ENCODE measurements around the gene DLX4. TPM values are rescaled to one million over a fixed set of nuclear protein-coding genes. Genes with fewer than 3 reads are reported as not detected.

Gene DLX4
- polyA plus RNA-seq, 1 donor, result 3.9 TPM

- Histone ChIP-seq H3K4me1 (ENCODE audit: control insufficient read depth, insufficient read depth, low read length) (peaks cover 27% of the 10 kb centered on the region), H3K27me3 (ENCODE audit: control insufficient read depth, insufficient read depth, low read length) (peaks cover 3% of the 10 kb centered on the region), H3K27ac (ENCODE audit: low read length) (no peak overlapping the region), H3K4me3 (ENCODE audit: low read length) (no peak overlapping the region), H3K36me3 (ENCODE audit: control insufficient read depth, insufficient read depth, low read length) (no peaks in the 10 kb centered on the region), H3K9me3 (ENCODE audit: control insufficient read depth, low read depth, low read length) (no peaks in the 10 kb centered on the region)
- WGBS (ENCODE audit: insufficient coverage, low lambda C conversion rate), result no CpG with 5 or more reads among the region's 8 CpGs
- no peak for DNase-seq
Observed at GRCh38 chr17:49930880-49931279, 38.1 kb upstream of the DLX4 start.

DNA sequence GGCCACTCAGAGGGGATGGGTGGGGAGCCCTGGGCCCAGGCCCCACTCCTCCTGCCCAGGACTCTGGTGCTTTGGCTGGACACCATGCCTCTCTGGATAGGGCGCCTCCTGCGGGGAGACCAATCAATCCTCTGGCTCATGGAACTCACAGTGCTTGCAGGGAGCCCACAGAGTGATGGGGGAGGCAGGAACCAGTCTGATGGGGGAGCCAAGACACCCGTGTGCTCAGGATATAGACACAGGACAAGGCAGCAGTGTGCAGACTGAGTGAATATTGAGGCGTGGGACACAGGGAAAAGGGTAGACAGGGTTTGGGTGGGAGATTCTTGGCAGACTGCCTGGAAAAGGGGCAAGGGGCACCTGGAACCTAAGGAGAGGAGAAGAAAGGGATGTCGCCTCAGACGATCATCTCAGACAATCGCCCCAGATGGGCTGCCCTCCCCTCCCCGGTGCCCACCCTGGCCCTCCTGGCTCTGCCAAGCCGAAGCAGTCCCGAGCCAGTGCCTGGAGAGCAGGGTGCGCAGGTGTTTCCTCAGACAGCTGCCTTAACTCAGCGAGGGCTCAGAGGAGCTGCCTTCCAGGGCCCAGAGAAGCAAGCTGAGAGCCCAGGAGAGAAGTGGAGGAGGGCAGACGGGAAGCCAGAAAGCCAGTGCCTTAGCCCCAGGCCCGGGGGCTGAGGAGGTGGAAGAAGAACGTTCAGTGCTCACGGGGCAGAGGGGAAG, 37.4 kb upstream of the DLX4 start:
- no peak overlapping the region for H3K4me3 ChIP-seq (ENCODE audit: low read length)
- H3K36me3 ChIP-seq (ENCODE audit: control insufficient read depth, insufficient read depth, low read length), result no peaks in the 10 kb centered on the region
- DNase-seq, result no peak
- peaks cover 3% of the 10 kb centered on the region for H3K27me3 ChIP-seq (ENCODE audit: control insufficient read depth, insufficient read depth, low read length)
- H3K4me1 ChIP-seq (ENCODE audit: control insufficient read depth, insufficient read depth, low read length), result peaks cover 27% of the 10 kb centered on the region
- no peaks in the 10 kb centered on the region for H3K9me3 ChIP-seq (ENCODE audit: control insufficient read depth, low read depth, low read length)
- H3K27ac ChIP-seq (ENCODE audit: low read length), result no peak overlapping the region
- WGBS (ENCODE audit: insufficient coverage, low lambda C conversion rate), result no CpG with 5 or more reads among the region's 16 CpGs

DNA sequence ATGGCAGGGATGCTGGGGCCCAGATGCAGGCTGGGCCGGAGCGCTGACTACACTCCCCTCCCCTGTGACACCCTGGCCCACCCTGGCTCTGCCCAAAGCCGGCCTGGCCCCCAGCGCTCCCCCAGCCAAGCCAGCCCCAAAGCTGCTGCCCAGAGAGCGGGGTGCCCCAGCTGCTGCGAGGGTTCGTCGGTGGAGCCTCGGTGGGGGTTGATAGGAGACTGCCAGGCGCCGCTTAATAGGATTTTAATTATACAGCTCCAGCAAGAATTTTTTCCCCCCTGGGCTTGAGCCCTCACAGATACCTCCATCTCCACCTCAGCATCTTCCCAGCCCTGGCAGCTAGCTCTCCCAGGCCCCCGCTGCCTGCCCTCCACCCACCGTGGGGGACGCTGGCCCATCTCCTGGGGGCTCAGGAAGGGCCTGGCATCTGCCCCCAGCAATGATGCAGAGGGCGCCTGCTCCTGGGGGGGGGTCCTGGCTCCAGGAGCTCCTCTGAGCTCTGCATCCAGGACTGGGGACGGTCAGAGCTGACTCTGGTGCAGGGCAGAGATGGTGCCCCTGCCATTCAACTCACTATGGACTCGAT, 36.8 kb upstream of the DLX4 start:
- no peak for DNase-seq
- H3K27ac ChIP-seq (ENCODE audit: low read length), result no peak overlapping the region
- no peaks in the 10 kb centered on the region for H3K9me3 ChIP-seq (ENCODE audit: control insufficient read depth, low read depth, low read length)
- peaks cover 27% of the 10 kb centered on the region for H3K4me1 ChIP-seq (ENCODE audit: control insufficient read depth, insufficient read depth, low read length)
- no peak overlapping the region for H3K4me3 ChIP-seq (ENCODE audit: low read length)
- H3K36me3 ChIP-seq (ENCODE audit: control insufficient read depth, insufficient read depth, low read length), result no peaks in the 10 kb centered on the region
- peaks cover 3% of the 10 kb centered on the region for H3K27me3 ChIP-seq (ENCODE audit: control insufficient read depth, insufficient read depth, low read length)
- WGBS (ENCODE audit: insufficient coverage, low lambda C conversion rate), result no CpG with 5 or more reads among the region's 17 CpGs

DNA sequence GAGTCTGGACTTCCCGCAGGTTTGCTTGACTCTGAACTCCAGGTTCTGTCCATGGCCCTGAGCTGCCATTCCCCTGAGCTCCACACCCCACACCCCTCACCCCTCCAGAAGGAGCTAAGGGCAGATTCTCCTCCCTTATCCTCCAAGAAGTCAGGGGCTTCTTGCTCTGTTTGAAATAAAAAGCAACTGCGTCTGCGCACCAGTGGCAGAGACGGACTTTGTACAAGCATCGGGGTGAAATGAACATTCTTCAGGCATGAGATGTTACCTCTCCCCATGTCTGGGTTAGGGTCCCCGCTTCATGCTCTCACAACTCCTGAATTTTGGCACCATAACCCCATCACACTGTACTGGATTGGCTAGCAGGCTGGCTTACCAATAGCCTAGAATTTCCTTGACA, 36.1 kb upstream of the DLX4 start:
- no peak overlapping the region for H3K27ac ChIP-seq (ENCODE audit: low read length)
- H3K36me3 ChIP-seq (ENCODE audit: control insufficient read depth, insufficient read depth, low read length), result no peaks in the 10 kb centered on the region
- peaks cover 3% of the 10 kb centered on the region for H3K27me3 ChIP-seq (ENCODE audit: control insufficient read depth, insufficient read depth, low read length)
- no CpG with 5 or more reads among the region's 6 CpGs for WGBS (ENCODE audit: insufficient coverage, low lambda C conversion rate)
- H3K9me3 ChIP-seq (ENCODE audit: control insufficient read depth, low read depth, low read length), result no peaks in the 10 kb centered on the region
- H3K4me3 ChIP-seq (ENCODE audit: low read length), result no peak overlapping the region
- H3K4me1 ChIP-seq (ENCODE audit: control insufficient read depth, insufficient read depth, low read length), result peaks cover 27% of the 10 kb centered on the region
- DNase-seq, result peak; percentile 69 to 80

DNA sequence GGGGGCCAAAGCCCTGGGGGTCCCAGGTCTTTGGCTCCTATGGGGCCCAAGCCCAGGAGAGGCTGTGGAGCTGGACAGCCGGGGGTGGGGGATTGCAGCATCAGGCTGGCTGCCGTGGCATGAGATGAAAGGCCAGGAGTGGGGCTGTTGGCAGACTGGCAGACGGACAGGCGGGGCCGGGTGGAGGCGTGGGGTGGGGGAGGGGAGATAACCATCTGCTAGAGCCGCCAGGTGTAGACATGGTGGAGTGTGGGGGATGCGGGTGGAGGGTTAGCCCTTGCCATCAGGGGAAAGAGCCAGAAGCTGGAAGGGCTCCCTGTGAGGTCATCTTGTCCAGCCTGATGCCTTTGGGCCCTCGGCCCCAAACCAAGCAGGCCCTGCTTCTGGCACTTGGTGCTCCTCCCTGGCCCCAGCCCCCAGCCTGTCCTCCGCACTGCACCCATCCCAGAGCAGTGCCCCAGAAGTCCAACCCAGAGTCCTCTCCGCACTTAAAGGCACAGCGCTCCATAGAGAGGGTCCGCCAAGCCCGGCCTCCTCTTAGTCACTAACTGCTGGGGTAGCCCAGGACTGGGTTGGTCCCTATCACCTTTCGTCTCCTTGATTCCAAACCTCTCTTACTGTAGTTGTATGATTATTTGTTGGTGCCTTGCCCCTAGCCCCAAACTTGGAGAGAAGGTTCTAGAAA, 33.3 kb upstream of the DLX4 start:
- DNase-seq, result no peak
- H3K36me3 ChIP-seq (ENCODE audit: control insufficient read depth, insufficient read depth, low read length), result no peaks in the 10 kb centered on the region
- peaks cover 20% of the 10 kb centered on the region for H3K4me1 ChIP-seq (ENCODE audit: control insufficient read depth, insufficient read depth, low read length)
- no peak overlapping the region for H3K27ac ChIP-seq (ENCODE audit: low read length)
- no CpG with 5 or more reads among the region's 15 CpGs for WGBS (ENCODE audit: insufficient coverage, low lambda C conversion rate)
- no peaks in the 10 kb centered on the region for H3K9me3 ChIP-seq (ENCODE audit: control insufficient read depth, low read depth, low read length)
- H3K4me3 ChIP-seq (ENCODE audit: low read length), result no peak overlapping the region
- H3K27me3 ChIP-seq (ENCODE audit: control insufficient read depth, insufficient read depth, low read length), result peaks cover 6% of the 10 kb centered on the region

GRCh38 chr17:49936386-49936785, 32.6 kb upstream of the DLX4 start:
- DNase-seq, result no peak
- WGBS (ENCODE audit: insufficient coverage, low lambda C conversion rate), result 94% methylated on average over 5 of the region's 9 CpGs
- no peak overlapping the region for H3K27ac ChIP-seq (ENCODE audit: low read length)
- no peaks in the 10 kb centered on the region for H3K36me3 ChIP-seq (ENCODE audit: control insufficient read depth, insufficient read depth, low read length)
- peaks cover 8% of the 10 kb centered on the region for H3K27me3 ChIP-seq (ENCODE audit: control insufficient read depth, insufficient read depth, low read length)
- no peak overlapping the region for H3K4me3 ChIP-seq (ENCODE audit: low read length)
- no peaks in the 10 kb centered on the region for H3K9me3 ChIP-seq (ENCODE audit: control insufficient read depth, low read depth, low read length)
- peaks cover 20% of the 10 kb centered on the region for H3K4me1 ChIP-seq (ENCODE audit: control insufficient read depth, insufficient read depth, low read length)

- H3K4me3 ChIP-seq (ENCODE audit: low read length), result no peak overlapping the region
- DNase-seq, result peak; percentile 62 to 80
- H3K27me3 ChIP-seq (ENCODE audit: control insufficient read depth, insufficient read depth, low read length), result peaks cover 25% of the 10 kb centered on the region
- no peaks in the 10 kb centered on the region for H3K36me3 ChIP-seq (ENCODE audit: control insufficient read depth, insufficient read depth, low read length)
- WGBS (ENCODE audit: insufficient coverage, low lambda C conversion rate), result no CpG with 5 or more reads among the region's 7 CpGs
- H3K27ac ChIP-seq (ENCODE audit: low read length), result no peak overlapping the region
- peaks cover 9% of the 10 kb centered on the region for H3K4me1 ChIP-seq (ENCODE audit: control insufficient read depth, insufficient read depth, low read length)
- no peaks in the 10 kb centered on the region for H3K9me3 ChIP-seq (ENCODE audit: control insufficient read depth, low read depth, low read length)
Observed at GRCh38 chr17:49939318-49939717, 29.7 kb upstream of the DLX4 start.

DNA sequence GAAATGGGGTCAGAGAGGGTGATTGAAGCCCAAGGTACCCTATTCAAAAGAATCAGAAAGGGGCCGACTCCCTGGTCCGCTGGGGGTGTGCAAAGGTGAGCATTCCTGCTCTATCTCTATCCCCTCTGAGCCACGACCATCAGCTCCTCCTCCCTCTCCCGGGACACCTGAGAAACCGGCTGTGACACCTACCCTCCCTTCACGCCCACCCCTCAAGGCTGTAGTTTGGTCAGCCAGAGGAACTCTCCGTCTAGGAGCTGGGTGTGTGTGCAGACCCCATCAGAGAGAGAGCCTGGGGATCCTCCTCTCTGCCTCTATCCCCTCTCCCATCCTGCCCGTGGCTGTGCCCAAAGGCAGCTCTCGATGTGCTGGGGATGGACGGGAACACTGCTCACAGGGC, 27.6 kb upstream of the DLX4 start:
- Histone ChIP-seq H3K4me1 (ENCODE audit: control insufficient read depth, insufficient read depth, low read length) (peaks cover 9% of the 10 kb centered on the region), H3K27me3 (ENCODE audit: control insufficient read depth, insufficient read depth, low read length) (peaks cover 37% of the 10 kb centered on the region), H3K36me3 (ENCODE audit: control insufficient read depth, insufficient read depth, low read length) (no peaks in the 10 kb centered on the region), H3K4me3 (ENCODE audit: low read length) (no peak overlapping the region), H3K27ac (ENCODE audit: low read length) (no peak overlapping the region), H3K9me3 (ENCODE audit: control insufficient read depth, low read depth, low read length) (no peaks in the 10 kb centered on the region)
- no peak for DNase-seq
- WGBS (ENCODE audit: insufficient coverage, low lambda C conversion rate), result no CpG with 5 or more reads among the region's 10 CpGs

GRCh38 chr17:49942947-49943346, 26.0 kb upstream of the DLX4 start:
- no peaks in the 10 kb centered on the region for H3K9me3 ChIP-seq (ENCODE audit: control insufficient read depth, low read depth, low read length)
- no peaks in the 10 kb centered on the region for H3K36me3 ChIP-seq (ENCODE audit: control insufficient read depth, insufficient read depth, low read length)
- DNase-seq, result no peak
- peaks cover 37% of the 10 kb centered on the region for H3K27me3 ChIP-seq (ENCODE audit: control insufficient read depth, insufficient read depth, low read length)
- no peak overlapping the region for H3K27ac ChIP-seq (ENCODE audit: low read length)
- no peak overlapping the region for H3K4me3 ChIP-seq (ENCODE audit: low read length)
- peaks cover 9% of the 10 kb centered on the region for H3K4me1 ChIP-seq (ENCODE audit: control insufficient read depth, insufficient read depth, low read length)
- WGBS (ENCODE audit: insufficient coverage, low lambda C conversion rate), result 100% methylated on average over 1 of the region's 5 CpGs

- H3K9me3 ChIP-seq (ENCODE audit: control insufficient read depth, low read depth, low read length), result no peaks in the 10 kb centered on the region
- H3K27me3 ChIP-seq (ENCODE audit: control insufficient read depth, insufficient read depth, low read length), result peaks cover 39% of the 10 kb centered on the region
- no peak overlapping the region for H3K27ac ChIP-seq (ENCODE audit: low read length)
- H3K4me1 ChIP-seq (ENCODE audit: control insufficient read depth, insufficient read depth, low read length), result peaks cover 4% of the 10 kb centered on the region
- DNase-seq, result peak in 1 of 2 donors; percentile 56
- no peak overlapping the region for H3K4me3 ChIP-seq (ENCODE audit: low read length)
- no peaks in the 10 kb centered on the region for H3K36me3 ChIP-seq (ENCODE audit: control insufficient read depth, insufficient read depth, low read length)
- WGBS (ENCODE audit: insufficient coverage, low lambda C conversion rate), result no CpG with 5 or more reads among the region's 26 CpGs
Observed at GRCh38 chr17:49944273-49944870, 24.6 kb upstream of the DLX4 start.
